ENCODE results near the gene TM4SF1. TPM values are rescaled to one million over a fixed set of nuclear protein-coding genes. Genes with fewer than 3 reads are reported as not detected.
A peak's percentile ranks its signal among the peaks of the same experiment; 100 is the strongest.

TM4SF1 gene
- polyA plus RNA-seq, 1 of the 3 experiments (the other 2 are of a cell fraction) = 209 TPM

GRCh38 chr3:149388531-149389417 lies 11.3 kb upstream of the TM4SF1 start:
- no peaks in the 10 kb centered on the region for H3K9me3 ChIP-seq
- H3K79me2 ChIP-seq (ENCODE audit: insufficient read depth) = no peaks in the 10 kb centered on the region
- no peaks in the 10 kb centered on the region for H3K36me3 ChIP-seq (replicated peaks in 1 of 2; ENCODE audit: control insufficient read depth in 1 of 2, insufficient read depth in 2 of 2, low read length in 1 of 2)
- peak overlapping the region; percentile 16; the same call in 1 of the 2 replicates for H2AFZ ChIP-seq (ENCODE audit: low read depth)
- H3K4me1 ChIP-seq (ENCODE audit: control insufficient read depth in 1 of 2, insufficient read depth in 2 of 2, low read depth in 1 of 2, low read length in 1 of 2) = peaks cover 4 to 16% of the 10 kb centered on the region in 2 experiments
- no peaks in the 10 kb centered on the region for H3K27me3 ChIP-seq (ENCODE audit: insufficient read depth)
- H4K20me1 ChIP-seq (ENCODE audit: insufficient read depth) = no peaks in the 10 kb centered on the region
- H3K4me3 ChIP-seq (ENCODE audit: low read depth in 2 of 2, low read length in 1 of 2) = no peak overlapping the region
- peaks cover 28% of the 10 kb centered on the region for H3F3A ChIP-seq (replicated peaks; ENCODE audit: insufficient read depth)
- TF ChIP-seq RCOR1 (IDR thresholded peaks at IDR 0.05; ENCODE audit: low read length) (no peak), PBX3 (IDR thresholded peaks at IDR 0.05) (no peak), SIN3A (IDR thresholded peaks at IDR 0.05; ENCODE audit: borderline replicate concordance, low read depth, low read length) (no peak), MAX (IDR thresholded peaks at IDR 0.05; ENCODE audit: low read depth) (no peak), USF2 (IDR thresholded peaks at IDR 0.05; ENCODE audit: borderline replicate concordance, low read depth, low read length) (no peak), RAD21 (IDR thresholded peaks at IDR 0.05; ENCODE audit: low read length) (no peak), TEAD4 (IDR thresholded peaks at IDR 0.05; ENCODE audit: borderline replicate concordance, insufficient read depth) (no peak), MEF2A (IDR thresholded peaks at IDR 0.05; ENCODE audit: borderline replicate concordance, low read depth) (no peak), EP300 (IDR thresholded peaks at IDR 0.05; ENCODE audit: borderline replicate concordance in 1 of 2, low read depth in 1 of 2, low read length in 1 of 2) (no peak), NRF1 (IDR thresholded peaks at IDR 0.05; ENCODE audit: low read depth, low read length) (no peak), IRF3 (IDR thresholded peaks at IDR 0.05; ENCODE audit: low read depth, low read length) (no peak), FOXM1 (IDR thresholded peaks at IDR 0.05; ENCODE audit: low read depth) (no peak), RFX5 (IDR thresholded peaks at IDR 0.05; ENCODE audit: low read length) (no peak), ELF1 (IDR thresholded peaks at IDR 0.05) (no peak), REST (IDR thresholded peaks at IDR 0.05; ENCODE audit: low read depth, low read length) (no peak)
- no peak for DNase-seq
- H3K27ac ChIP-seq (ENCODE audit: low read depth in 2 of 2, low read length in 1 of 2) = peak overlapping the region in 1 of 2 experiments; percentile 97; a peak in 2 of 4 replicates
- WGBS (ENCODE audit: low lambda C conversion rate) = 89% methylated on average over 3 of the region's 3 CpGs
- no peak overlapping the region for H3K4me2 ChIP-seq
- no peaks in the 10 kb centered on the region for H3K9me2 ChIP-seq
- peak overlapping the region; percentile 62; the same call in 1 of the 2 replicates for H3K9ac ChIP-seq
- POLR2A ChIA-PET = no interaction called here
- CTCF ChIA-PET = interaction anchor here (2.2 kb wide), 1 partner anchor 91 kb away, joined by 11 read pairs; no protein-coding TSS in a partner anchor
